Epidermal melanocyte (primary cell): Measurements from ENCODE around the gene ZNF512.
"Not testable (repeated sequence)": the region's sequence is repeated elsewhere in the genome, so short reads cannot be mapped to it uniquely, and the experiment has no call there.

Source experiments
- DNase-seq: peaks from one replicate; pipeline ENCODE4 v3.0.0; 2011; ENCODE audit warnings: low spot score; ENCODE audit not compliant: insufficient read length

ZNF512 gene

DNA sequence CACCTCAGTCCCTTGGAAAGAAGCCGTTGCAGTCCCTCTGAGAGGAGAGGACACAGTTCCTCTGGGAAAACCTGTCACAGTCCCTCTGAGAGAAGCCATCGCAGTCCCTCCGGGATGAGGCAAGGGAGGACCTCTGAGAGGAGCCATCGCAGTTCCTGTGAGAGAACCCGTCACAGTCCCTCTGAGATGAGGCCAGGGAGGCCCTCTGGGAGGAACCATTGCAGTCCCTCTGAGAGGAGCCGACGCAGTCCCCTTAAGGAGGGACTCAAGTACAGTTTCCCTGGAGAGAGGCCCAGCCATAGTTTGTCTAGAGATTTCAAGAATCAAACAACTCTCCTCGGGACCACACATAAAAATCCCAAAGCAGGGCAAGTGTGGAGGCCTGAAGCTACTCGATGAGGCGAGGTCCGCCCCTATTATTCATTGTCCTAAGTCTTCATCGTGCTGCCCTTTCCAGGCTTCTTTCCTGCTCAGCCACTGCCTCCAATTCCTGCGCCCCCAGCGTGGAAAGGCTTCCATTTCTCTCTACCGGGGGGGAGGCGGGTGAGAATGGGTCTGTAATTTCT lies 630 bp upstream of the ZNF512 start:
- no peak for DNase-seq

DNA sequence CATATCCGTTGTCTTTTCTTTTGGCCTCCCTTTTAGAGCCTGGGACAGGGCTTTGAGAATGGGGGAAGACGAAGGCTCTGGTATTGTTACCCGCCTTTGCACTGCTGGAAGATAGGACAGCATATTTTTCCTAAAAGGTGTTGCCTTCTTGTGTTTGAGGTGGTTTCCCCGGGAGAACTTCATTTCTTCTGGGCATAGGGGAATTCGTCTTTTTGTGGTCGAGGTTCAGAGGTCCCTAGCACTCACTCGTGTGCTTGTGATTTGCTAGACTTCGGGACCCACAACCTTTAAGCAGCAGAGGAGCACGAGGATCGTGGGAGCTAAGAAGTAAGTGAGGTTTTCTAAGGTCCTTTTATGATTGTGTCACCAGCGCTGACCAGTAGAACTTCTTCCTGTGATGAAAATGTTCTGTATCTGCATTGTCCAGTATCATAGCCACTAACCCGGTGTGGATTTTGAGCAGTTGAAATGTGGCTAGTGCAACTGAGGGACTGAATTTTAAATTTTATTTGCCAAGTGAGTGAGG lies 611 bp downstream of the ZNF512 start:
- no peak for DNase-seq

DNA sequence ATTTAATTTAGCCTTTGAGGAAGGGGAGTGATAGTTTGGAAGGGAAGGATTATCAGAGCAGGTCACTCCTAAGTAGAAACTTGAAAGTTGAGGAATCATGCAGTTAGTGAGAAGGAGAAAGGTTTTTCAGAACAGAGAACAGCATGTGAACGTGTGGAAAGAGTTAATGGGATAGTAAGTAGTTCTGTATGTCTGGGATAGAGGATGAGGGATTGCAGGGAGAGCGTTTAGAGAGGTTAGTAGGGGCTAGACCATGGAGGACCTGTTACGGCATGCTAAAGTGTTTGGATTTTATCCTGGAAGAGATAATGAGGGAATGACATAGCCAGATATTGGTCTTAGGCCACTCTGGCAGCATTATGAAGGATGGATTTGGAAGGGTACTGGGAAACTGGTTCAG lies 1.8 kb downstream of the ZNF512 start:
- no peak for DNase-seq

DNA sequence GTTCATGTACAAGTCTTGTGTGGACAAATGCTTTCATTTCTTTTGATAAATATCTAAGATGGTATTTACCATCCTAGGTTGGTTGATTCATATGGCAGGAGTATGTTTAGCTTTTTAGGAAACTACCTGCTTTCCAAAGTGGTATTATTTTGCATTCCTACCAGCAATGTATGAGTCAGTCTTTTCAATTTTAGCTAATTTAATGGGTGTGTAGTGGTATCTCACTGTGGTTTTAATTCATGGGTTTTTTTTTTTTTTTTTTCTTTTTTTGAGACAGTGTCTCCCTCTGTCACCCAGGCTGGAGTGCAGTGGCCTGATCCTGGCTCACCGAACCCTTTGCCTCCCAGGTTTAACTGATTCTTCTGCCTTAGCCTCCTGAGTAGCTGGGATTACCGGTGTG lies 4.2 kb downstream of the ZNF512 start:
- DNase-seq = no peak

DNA sequence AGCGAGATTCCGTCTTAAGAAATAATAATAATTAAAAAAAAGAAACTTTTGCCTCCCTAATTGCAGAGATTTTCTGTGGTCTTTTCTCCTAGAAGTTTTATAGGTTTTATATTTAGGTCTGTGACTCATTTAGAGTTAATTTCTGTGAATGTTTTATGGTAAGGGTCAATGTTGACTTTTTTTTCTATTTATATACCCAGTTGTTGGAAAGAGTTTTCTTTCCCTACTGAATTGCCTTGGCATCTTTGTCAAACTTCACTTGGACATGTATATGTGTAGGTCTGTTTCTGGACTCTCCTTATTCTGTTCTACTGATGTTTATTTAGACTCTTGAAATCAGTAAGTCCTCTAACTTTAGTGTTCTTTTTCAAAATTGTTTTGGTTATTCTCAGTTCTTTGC lies 5.5 kb downstream of the ZNF512 start:
- no peak for DNase-seq

DNA sequence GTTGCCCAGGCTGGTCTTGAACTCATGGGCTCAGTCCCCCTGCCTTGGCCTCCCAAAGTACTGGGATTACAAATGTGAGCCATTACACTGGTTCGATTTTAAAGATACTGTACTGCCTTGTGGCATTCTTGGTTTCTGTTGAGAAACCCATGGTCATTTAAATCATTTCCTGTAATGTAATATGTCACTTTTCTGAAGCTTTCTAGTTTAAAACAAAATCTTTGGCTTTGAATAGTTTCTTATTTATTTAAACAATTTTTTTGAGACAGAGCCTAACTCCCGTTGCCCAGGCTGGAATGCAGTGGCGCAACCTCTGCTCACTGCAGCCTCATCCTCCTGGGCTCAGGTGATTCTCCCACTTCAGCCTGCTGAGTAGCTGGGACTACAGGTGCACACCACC lies 8.9 kb downstream of the ZNF512 start:
- DNase-seq = no peak

DNA sequence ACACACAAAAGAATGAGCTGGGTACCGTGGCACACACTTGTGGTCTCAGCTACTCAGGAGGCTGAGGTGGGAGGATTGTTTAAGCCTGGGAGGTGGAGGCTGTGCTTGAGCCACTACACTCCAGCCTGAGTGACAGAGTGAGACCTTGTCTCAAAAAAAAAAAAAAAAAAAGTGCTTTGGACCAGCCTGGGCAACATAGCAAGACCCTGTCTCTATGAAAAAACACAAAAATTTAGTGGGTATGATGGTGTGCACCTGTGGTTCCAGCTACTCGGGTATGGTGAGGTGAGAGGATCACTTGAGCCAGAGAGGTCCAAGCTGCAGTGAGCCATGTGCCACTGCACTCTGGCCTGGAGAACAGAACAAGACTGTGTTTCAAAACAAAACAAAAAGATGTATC lies 10.4 kb downstream of the ZNF512 start:
- DNase-seq = no peak

DNA sequence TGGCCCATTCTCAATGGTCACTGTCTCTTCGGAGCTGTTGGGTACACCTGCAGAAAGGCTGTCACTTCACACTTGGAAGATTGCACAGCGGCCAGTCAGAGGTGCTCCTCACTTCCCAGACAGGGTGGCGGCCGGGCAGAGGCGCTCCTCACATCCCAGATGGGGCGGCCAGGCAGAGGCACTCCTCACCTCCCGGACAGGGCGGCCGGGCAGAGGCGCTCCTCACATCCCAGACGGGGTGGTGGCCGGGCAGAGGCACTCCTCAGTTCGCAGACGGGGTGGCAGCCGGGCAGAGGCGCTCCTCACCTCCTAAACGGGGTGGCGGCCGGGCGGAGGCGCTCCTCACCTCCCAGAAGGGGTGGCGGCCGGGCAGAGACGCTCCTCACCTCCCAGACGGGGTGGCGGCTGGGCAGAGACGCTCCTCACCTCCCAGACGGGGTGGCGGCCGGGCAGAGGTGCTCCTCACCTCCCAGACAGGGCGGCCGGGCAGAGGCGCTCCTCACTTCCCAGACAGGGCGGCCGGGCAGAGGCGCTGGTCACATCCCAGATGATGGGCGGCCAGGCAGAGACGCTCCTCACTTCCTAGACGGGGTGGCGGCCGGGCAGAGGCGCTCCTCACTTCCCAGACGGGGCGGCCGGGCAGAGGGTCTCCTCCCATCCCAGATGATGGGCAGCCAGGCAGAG lies 11.3 kb downstream of the ZNF512 start:
- DNase-seq = not testable (repeated sequence)

DNA sequence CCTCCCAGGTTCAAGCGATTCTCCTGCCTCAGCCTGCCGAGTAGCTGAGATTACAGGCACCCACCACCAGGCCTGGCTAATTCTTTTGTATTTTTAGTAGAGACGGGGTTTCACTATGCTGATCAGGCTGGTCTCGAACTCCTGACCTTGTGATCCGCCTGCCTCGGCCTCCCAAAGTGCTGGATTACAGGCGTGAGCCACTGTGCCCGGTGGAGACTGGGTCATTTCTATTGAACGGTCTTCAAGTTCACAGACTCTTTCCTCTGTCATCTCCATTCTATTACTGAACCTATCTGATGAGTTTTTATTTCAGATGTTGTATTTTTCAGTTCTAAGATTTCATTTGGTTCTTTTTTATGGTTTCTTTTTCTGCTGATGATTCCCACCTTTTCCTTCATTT lies 12.6 kb downstream of the ZNF512 start:
- DNase-seq = not testable (repeated sequence)

DNA sequence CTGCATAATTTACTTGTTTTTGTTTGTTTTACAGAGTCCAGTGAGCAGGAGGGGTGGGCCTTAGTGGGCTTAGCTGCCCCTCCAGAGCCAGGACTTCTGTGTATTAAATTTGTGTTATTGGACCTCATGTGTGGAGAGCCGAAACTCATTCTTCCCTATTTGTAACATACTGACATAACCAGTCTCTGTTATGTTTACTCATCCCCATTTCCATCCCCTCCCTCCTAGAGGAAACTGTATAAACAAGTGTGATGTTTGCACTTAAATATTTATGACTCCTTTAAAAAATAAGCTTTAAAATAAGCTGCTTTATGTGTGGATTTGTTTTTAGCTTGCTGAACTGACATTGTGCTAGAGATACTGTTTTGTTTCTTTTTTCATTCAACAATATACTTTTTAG lies 13.8 kb downstream of the ZNF512 start:
- DNase-seq = no peak

DNA sequence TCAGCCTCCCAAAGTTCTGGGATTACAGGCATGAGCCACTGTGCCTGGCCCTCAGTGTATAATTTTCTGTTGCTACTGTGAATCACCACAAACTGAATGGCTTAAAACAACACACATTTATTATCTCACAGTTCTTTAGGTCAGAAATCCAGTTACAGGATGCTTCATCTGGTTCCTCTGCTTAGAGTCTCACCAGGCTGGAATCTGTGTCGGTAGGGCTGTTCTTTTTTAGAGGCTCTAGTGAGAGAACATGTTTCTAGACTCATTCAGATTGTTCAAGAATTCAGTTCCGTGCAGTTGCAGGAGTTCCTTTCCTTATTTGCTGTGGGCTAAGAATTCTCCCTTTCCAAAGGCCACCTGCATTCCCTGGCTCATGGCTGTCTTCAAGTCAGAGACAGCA lies 23.8 kb downstream of the ZNF512 start:
- no peak for DNase-seq

DNA sequence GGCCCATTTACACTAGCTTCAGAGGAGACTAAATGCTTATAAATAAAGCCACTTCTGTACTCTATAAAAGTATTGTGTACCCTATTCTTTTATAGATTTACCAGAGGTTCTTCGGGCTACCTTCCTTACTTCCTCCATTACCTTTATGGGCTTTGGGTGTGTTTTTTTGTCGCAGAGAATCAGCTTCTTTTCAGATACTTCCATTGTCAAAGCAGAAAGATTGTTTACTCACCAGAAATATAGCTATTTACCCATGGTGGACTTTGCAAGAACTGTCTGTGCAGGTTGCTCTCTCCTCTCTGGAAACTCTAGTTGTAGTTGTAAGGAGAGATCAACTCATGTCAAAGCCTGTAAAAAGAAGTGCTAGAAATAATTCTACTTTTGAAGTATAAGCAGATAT lies 31.1 kb downstream of the ZNF512 start:
- DNase-seq = no peak

DNA sequence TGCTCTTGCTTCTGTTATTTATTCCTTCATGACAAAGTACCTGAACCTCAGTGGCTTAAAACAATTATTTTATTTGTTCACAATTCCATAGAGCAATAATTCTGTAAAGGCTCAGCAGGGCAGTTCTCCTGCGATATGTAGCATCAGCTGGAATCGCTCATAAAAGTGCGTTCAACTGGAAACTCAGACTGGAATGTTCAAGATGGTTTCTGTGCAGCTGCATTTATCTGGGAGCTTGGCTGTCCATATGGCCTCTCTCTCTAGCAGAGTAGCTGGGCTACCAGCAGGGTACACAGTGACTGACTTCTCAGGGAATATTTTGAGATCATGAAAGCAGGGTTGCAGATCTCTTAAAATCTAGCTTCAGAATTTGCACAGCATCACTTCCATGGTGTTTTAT lies 32.5 kb downstream of the ZNF512 start:
- no peak for DNase-seq

DNA sequence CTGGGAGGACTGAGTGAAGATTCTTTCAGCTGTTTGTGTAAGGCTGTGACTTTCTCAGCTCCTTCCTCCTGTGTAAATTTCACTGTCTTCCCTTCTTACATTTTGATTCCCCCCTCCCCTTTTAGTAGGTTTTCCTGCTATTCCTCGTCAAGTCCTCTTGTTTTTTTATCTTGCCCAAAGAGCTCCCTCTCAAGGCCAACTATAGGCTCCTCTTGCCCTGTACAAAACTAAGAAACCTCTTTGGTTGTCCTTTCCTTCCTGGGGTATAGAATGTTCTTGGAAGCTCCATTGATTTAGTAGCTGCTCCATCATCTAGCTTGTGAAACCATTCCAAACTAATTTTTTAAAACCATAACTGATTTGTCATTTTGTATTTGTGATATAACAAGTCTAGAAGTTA lies 38.7 kb downstream of the ZNF512 start:
- no peak for DNase-seq

DNA sequence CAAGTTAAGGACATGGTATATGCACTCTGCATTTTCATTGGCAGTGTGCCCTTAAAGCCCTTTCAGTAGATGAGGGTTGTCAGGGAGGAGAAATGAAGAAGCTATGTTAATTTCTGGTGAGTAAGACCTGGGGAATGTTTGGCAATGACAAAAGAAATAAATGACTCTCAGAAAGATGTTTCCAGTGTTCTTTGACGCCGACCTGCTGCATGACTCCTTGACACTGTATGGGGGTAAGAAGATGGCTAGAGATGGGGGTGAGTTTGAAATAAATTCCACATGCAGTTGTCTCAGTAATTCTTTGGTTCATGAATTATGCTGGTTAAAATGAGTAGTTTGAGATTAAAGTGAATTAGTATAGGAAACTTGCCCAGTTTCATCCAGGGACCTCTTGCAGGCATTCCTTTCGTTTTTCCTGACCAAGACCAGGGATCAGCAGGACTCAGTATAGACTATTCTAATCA lies 40.1 kb downstream of the ZNF512 start:
- no peak for DNase-seq

DNA sequence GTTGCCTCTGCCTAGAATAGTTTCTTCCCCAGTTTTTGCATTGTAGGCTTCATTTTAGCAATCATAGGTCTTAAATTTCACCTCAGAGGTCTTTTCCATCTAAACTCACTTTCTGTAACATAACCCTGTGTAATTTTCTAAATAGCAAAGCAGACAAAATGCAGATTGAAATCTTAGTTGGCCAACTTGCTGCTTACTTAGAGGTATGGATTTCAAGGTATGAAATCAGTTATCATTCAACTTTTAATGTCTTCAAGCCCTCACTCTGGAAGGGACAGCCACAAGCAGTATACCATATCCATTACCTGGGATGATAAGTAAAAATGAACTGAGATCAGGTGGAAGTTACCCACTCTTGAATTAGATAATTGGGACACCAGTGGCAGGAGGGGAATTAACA lies 42.1 kb downstream of the ZNF512 start:
- DNase-seq = no peak

DNA sequence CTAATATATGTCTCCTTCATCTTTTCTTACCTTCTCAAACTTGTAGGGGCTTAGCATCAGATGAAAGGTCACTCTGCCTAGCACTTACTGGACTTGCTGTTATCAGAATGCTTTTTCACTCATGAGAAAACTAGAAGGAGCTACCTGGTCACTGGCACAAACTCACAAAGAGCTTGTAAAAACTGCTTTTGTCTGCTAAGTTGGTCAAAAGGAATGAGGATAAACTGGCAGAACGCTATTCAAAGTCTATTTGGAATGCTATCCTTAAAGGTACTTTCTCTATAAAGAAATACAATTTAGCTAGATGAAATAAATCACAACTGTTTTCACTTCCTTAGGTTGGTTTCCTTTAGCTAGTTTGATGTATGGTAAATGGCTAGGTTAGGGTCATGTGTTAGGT lies 43.5 kb downstream of the ZNF512 start:
- DNase-seq = not testable (repeated sequence)

DNA sequence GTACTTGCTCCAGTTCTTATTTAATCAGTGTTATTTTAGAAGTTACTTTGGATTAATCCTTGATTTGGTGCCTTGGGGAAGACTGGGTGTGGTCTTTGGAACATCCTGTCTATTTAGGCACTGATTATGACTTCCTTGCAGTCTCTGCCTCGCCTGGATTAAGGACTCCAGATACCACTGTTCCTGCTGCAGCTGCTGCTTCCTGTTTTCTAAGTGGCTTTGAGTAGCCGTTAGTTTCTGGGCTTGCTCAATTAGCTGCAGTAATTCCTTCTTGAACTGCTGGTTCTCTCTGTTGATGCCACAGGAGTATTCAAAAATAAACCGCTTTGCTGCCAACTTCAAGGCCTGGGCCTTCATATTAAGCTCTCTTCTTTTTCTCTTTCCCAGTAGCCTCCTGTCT lies 44.1 kb downstream of the ZNF512 start:
- not testable (repeated sequence) for DNase-seq

DNA sequence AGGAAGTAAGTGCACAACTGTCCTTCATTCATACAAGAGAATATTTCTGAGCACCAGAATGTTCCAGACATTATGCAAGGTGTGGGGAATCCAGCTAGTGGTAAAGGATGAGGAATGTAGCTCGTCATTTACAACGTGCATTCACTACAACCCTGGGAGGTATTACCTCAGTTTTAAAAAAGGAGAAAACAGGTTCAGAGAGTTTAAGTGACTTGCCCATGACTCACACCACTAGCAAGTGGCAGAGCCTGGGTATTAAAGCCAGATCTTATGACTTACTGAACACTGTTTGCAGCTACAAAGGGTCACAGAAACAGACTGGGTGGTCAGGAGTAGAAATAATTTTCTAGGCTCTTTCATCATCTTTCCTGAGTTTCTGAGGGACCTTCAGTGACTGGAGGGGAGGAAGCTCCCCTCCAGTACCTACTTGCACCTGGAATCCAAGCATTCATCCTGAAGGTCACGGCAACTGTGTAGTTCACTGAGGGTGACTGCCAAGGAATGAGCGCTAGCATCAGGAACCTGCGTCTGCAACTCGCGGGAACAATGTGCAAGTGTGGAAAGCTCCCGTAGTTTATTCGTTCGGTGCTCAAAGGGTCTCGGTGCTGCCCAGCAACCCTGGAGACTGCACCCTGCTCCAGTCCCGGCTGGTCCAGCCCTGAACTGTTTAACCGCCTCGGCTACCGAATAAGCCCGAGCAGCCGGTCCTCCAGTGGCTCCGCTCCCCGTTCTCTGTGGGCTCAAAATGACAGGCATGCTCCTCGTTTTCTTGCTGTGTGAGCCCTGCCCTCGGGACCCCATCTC lies 45.3 kb downstream of the ZNF512 start:
- DNase-seq = no peak

DNA sequence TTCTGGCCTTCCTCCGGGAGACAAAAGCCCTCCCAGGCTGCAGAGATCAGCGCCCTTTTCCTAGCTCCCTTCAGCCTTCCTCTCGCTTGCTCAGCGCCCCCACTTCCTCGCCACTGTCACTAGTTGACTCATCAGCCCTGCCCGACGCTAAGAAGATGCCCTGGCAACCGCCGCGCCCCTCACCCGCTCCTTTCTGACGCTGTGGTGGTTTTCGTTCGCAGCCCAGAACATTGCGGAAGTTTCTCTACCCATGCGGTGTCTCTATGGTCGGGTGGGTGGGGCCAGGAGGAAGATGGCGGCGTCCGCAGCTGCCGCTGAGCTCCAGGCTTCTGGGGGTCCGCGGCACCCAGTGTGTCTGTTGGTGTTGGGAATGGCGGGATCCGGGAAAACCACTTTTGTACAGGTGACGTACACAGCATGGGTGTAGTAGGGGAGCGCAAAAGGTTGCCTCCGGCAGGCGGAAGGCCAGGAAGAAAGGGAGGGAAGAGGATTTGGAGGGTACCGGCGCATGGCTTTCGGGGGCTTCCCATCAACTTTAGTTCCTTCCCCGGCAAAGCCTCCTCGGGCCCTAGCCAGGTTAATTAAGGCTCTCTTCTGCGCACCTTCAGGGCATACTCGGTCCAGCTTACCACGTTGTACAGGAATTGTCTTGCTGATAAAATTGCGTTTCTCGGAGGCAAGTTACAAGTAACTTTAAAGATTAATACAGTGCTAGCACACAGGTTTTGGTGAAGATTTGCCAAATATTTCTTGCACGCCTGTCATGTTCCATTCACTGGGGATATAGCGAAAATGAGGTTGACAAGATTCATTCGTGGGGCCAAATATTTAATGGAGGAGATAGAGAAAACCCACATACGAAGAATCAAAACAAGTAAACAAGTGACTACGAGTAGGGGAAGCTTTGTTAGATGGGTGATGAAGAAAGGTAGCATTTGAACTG lies 46.2 kb downstream of the ZNF512 start, which contains the start of the genes CCDC121 and GPN1:
Gene CCDC121, minus strand, starts transcription at position 246 of the 943 bp plus-strand sequence. CDS start 1,213 bp downstream, outside the sequence.
Gene GPN1, plus strand, starts transcription at position 284 of the 943 bp plus-strand sequence. Its CDS starts 9 bp downstream, at position 293.
- DNase-seq = peak; percentile 74

DNA sequence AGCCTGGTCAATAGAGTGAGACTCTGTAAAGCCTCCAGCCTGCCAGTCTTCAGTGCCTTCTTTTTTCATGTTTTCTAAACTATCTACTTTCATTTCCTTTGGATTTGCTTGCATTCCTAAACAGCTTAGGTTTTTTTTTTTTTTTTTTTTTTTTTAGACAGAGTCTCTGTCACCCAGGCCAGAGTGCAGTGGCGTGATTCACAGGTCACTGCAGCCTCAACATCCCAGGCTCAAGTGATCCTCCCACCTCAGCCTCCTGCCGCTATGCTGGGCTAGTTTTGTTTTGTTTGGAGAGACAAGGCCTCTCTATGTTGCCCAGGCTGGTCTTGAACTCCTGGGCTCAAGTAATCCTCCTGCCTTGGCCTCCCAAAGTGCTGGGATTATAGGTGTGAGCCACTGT lies 47.4 kb downstream of the ZNF512 start:
- not testable (repeated sequence) for DNase-seq
